Naive thymus-derived CD8-positive, alpha-beta T cell (primary cell): ENCODE measurements around the gene DESI1. TPM values are rescaled to one million over a fixed set of nuclear protein-coding genes. Genes with fewer than 3 reads are reported as not detected.
"Not testable (repeated sequence)": the region's sequence is repeated elsewhere in the genome, so short reads cannot be mapped to it uniquely, and the experiment has no call there.

Experiments used
- ATAC-seq, 2 donors: fragments of 150-1000 bp; cut with Tn5 transposase in 1 of 2; sonication (Bioruptor Pico), chemical (Tn5 transposase) in 1 of 2; 1 replicate in 1 of 2; 2 replicates in 1 of 2; pipeline ENCODE4 v1.10.0; 2021; ENCODE audit warnings: mild to moderate bottlenecking in 2 of 2, moderate library complexity in 2 of 2
- POLR2A ChIA-PET: fragments of 350-600 bp; sonication (Branson Sonifier 250); formaldehyde crosslinking; loops from one replicate; lab custom pipeline; 2021; ENCODE audit warnings: antibody characterized with exemption; lab: Charles Lee
- DNase-seq, 10 donors: peaks; one replicate each; pipeline versions ENCODE4 v3.0.0 to v3.0.0-alpha.2; 2020 to 2022
- H3K27ac Mint-ChIP-seq, 10 donors: one replicate each; pipeline ENCODE4 v1.8.0; 2020 to 2022; ENCODE audit warnings: mild to moderate bottlenecking in 10 of 10, mixed read lengths in 10 of 10, moderate library complexity in 4 of 10, inconsistent platforms in 1 of 10
- H3K27me3 Mint-ChIP-seq, 5 donors: one replicate each; pipeline ENCODE4 v1.8.0; 2021 to 2022; ENCODE audit warnings: mixed read lengths in 5 of 5
- H3K36me3 Mint-ChIP-seq, 3 donors: one replicate each; pipeline ENCODE4 v1.8.0; 2020 to 2022; ENCODE audit warnings: mixed read lengths in 3 of 3, mild to moderate bottlenecking in 2 of 3, inconsistent platforms in 1 of 3
- H3K4me1 Mint-ChIP-seq, 4 donors: one replicate each; pipeline ENCODE4 v1.8.0; 2021 to 2022; ENCODE audit warnings: mixed read lengths in 4 of 4
- H3K4me3 Mint-ChIP-seq, 10 donors: one replicate each; pipeline ENCODE4 v1.8.0; 2020 to 2022; ENCODE audit warnings: mild to moderate bottlenecking in 10 of 10, mixed read lengths in 10 of 10, moderate library complexity in 6 of 10, inconsistent platforms in 1 of 10
- H3K9me3 Mint-ChIP-seq, 9 donors: one replicate each; pipeline ENCODE4 v1.8.0; 2020 to 2022; ENCODE audit warnings: mixed read lengths in 9 of 9, mild to moderate bottlenecking in 3 of 9, inconsistent platforms in 1 of 9, moderate library complexity in 1 of 9
- polyA plus RNA-seq, 3 donors: library from polyadenylated mRNA; unstranded; fragments of 300-500 nt; fragmentation: Illumina TruSeq; gene quantifications; one replicate each; pipeline ENCODE4 v1.2.3, GENCODE V29; 2021
- total RNA-seq, 8 experiments: library from RNA in 2 of 8; stranded (reverse) in 2 of 8; gene quantifications; one replicate each; pipeline ENCODE4 v1.2.3 and lab custom pipeline; 2021 to 2026

Gene DESI1
- total and polyA plus RNA-seq, 5 experiments from 2014 or later: 7.5 to 29.3 (median 13.9) TPM

DNA sequence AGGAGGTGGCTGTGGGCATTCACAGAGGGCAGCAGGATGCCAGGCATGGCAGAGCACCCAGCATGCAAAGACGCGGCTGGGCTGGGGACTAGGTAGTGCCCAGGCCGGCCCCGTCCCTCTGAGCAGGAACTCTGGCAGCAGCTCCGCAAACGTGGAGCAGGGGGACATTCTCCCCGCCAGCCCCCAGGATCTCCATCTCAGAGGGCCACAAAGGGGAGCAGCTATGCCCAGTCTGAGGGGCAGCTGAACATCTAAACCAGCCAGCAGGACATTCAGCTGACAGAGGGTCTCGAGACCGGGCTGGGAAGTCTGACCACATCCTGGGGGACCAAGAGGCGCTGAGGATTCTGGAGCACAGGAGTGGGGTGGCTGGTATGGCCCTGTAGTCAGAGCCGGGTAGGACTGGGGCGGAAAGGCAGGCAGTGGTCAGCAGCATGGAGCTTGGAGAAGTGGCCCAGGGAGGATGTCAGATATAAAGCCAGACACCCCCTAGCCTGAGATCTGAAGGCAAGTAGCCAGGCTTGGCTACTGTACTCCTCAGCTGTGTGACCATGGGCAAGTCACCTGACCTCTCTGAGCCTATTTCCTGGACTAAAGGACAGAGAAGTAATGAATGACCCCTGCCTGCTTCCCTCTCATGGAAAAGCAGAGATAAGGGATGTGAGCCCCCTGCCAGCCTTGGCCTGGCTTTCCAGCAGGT lies 41.4 kb downstream of the DESI1 start:
- ATAC-seq (no peak), DNase-seq (no peak)
- no peaks in the 10 kb centered on the region for H3K27me3 Mint-ChIP-seq
- no peak overlapping the region for H3K27ac Mint-ChIP-seq
- H3K4me1 Mint-ChIP-seq: peaks cover 0 to 6% (median 2%) of the 10 kb centered on the region in 4 donors
- H3K4me3 Mint-ChIP-seq: no peak overlapping the region
- peaks cover 0 to 45% (median 2%) of the 10 kb centered on the region in 3 donors for H3K36me3 Mint-ChIP-seq
- POLR2A ChIA-PET: no interaction called here
- H3K9me3 Mint-ChIP-seq: no peaks in the 10 kb centered on the region

DNA sequence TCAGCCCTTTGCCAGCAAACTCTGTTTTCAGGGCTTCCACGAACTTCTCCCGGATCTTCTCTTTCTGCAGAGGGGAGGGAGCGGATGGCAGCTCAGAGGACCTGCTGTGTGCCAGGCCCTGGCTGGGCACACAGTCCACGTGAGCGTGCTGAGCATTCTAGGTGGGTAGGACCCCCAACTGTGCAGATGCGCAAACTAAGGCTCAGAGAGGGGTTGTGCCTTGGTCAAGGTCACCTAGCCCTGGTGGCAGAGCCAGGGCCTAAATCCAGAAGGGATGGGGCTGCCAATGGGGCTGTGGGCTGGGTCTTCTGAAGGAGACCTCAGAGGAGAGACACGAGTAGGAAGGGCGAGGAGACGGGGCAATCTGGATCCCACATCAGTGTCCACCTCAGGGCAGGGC lies 42.0 kb downstream of the DESI1 start:
- POLR2A ChIA-PET: no interaction called here
- H3K36me3 Mint-ChIP-seq: peaks cover 0 to 41% (median 2%) of the 10 kb centered on the region in 3 donors
- no peaks in the 10 kb centered on the region for H3K27me3 Mint-ChIP-seq
- H3K4me1 Mint-ChIP-seq: peaks cover 0 to 4% (median 2%) of the 10 kb centered on the region in 4 donors
- ATAC-seq (no peak), DNase-seq (no peak)
- H3K27ac Mint-ChIP-seq: no peak overlapping the region
- H3K4me3 Mint-ChIP-seq: no peak overlapping the region
- no peaks in the 10 kb centered on the region for H3K9me3 Mint-ChIP-seq

DNA sequence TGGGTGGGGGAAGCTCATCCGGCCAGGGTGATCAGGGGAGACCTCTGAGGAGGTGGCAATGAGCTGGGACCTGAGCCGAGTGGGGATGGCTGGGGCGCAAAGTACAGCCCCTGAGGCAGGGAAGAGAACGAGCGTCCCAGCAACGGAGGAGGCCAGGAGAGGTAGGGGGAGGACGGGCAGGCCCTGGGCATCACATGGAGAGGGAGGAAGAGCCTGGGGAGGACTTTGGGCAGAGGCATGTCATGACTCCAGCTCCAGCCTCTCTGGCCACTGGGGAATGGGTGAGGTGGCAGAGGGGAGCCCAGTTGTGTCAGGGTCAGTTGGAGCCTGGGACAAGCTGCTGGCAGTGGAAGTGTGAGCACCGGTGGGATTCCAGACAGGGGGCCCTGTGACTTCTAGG lies 42.7 kb downstream of the DESI1 start:
- H3K4me3 Mint-ChIP-seq: no peak overlapping the region
- H3K9me3 Mint-ChIP-seq: no peaks in the 10 kb centered on the region
- peaks cover 0 to 4% (median 2%) of the 10 kb centered on the region in 4 donors for H3K4me1 Mint-ChIP-seq
- POLR2A ChIA-PET: no interaction called here
- no peak for ATAC-seq
- peak overlapping the region in 2 of 10 donors; percentile 21 to 53 for H3K27ac Mint-ChIP-seq
- no peaks in the 10 kb centered on the region for H3K27me3 Mint-ChIP-seq
- no peak for DNase-seq
- H3K36me3 Mint-ChIP-seq: peaks cover 0 to 36% (median 2%) of the 10 kb centered on the region in 3 donors

DNA sequence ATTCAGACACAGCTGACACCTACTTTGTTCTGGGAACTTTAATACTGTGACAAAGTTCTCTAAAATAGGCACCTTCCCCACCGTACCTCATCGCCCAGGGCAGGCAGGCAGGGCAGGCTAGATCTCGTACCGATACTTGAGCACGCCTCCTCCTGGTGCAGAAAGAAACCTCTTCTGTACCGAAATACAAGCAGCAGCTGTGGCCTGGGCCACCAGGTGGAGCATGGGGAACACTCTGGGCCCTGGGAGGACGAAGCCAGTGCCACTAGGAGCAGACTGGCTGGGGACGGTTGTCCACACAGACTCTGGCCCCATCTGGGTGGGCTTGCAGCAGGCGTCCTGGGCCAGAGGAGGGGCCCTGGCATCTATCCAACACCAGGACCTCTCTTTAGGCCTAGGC lies 44.0 kb downstream of the DESI1 start:
- Mint-ChIP-seq H3K27ac (no peak overlapping the region), H3K36me3 (peaks cover 0 to 26% (median 2%) of the 10 kb centered on the region in 3 donors)
- POLR2A ChIA-PET: interaction anchor here (0.9 to 1.1 kb wide), 2 partner anchors 13 to 44 kb away, joined by 3 to 4 read pairs; partner anchors contain the start of genes DESI1, PMM1 and XRCC6

DNA sequence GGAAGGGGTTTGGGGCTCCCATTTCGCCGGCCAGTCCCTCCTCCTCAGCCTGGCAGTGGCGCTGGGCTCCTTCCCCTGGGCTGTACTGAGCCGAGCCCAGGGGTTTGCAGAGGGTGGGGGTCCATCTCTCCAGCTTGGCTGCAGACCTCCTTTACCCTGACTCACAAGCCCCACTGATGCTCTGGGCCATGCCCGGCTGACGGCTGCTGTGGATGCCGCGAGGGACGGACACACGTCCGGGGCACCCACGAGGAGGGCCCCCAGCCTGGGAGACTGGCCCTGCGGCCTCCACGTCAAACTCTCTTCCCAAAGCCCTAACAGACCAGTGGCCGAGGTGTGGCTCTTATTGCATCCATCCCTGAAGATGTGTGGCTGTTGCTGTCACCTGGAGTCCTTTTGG lies 45.3 kb downstream of the DESI1 start:
- H3K27me3 Mint-ChIP-seq: no peaks in the 10 kb centered on the region
- no peak overlapping the region for H3K27ac Mint-ChIP-seq
- ATAC-seq: no peak
- peaks cover 0 to 4% (median 1%) of the 10 kb centered on the region in 4 donors for H3K4me1 Mint-ChIP-seq
- POLR2A ChIA-PET: no interaction called here
- H3K36me3 Mint-ChIP-seq: peaks cover 0 to 22% (median 2%) of the 10 kb centered on the region in 3 donors
- DNase-seq: no peak
- H3K9me3 Mint-ChIP-seq: no peaks in the 10 kb centered on the region
- no peak overlapping the region for H3K4me3 Mint-ChIP-seq

More for the DNA sequence above, 44.0 kb downstream of the DESI1 start:
- Mint-ChIP-seq H3K9me3 (no peaks in the 10 kb centered on the region), H3K4me1 (peaks cover 0 to 4% (median 1%) of the 10 kb centered on the region in 4 donors), H3K27me3 (no peaks in the 10 kb centered on the region), H3K4me3 (no peak overlapping the region)
- DNase-seq (peak in 5 of 10 donors; percentile 9 to 28 (median 23)), ATAC-seq (peak; percentile 61 to 63)

DNA sequence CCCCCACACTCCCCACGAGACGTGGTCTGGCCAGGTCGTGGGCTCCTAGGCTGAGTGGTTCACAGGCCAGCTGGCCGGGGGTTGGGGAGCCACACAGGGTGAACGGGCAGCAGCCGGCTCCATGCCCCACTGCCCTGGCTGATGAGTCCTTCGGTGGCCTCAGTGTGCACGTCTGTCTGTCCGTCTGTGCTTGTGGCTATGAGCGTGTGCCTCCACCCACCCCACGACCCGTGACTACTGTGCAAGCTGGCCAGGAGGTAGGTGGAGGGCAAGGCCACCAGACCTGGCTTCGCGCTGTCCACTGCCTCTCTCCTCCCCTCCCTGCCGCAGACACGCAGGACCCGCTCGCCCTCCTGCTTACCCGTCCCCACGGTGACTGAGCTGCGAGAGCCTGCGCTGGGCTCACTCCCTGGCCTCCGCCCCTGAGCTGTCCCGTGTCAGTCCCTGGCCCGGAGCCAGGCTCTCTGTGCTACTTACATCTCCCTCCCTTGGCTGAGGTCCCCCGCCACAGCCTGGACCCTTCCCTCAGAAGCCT lies 45.9 kb downstream of the DESI1 start:
- H3K36me3 Mint-ChIP-seq: peaks cover 0 to 16% (median 2%) of the 10 kb centered on the region in 3 donors
- H3K9me3 Mint-ChIP-seq: no peaks in the 10 kb centered on the region
- DNase-seq (no peak), ATAC-seq (no peak)
- H3K4me1 Mint-ChIP-seq: peaks cover 0 to 2% (median under 1%) of the 10 kb centered on the region in 4 donors
- no peak overlapping the region for H3K4me3 Mint-ChIP-seq
- H3K27me3 Mint-ChIP-seq: no peaks in the 10 kb centered on the region
- H3K27ac Mint-ChIP-seq: no peak overlapping the region
- POLR2A ChIA-PET: interaction anchor here (0.6 kb wide), 1 partner anchor 8 kb away, joined by 4 read pairs; no protein-coding TSS in a partner anchor

DNA sequence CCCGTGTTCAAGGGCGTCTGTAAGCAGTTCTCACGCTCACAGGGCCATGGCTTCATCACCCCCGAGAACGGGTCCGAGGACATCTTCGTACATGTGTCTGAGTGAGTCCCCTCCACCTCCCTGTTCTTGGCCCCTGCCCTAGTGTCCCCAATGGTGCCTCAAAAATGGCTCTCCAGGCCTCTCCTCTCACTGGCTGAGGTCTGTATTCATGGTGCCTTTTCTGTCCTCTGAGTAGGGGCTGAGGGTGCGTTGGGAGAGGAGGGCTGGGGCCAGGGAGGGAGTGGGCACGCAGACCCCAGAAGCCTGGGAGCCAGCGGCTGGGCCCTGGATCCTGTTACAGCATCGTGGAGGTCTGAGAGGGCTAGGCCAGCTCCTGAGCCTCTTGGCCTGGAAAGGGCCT lies 47.2 kb downstream of the DESI1 start:
- ATAC-seq (no peak), DNase-seq (no peak)
- POLR2A ChIA-PET: no interaction called here
- peaks cover 0 to 2% (median under 1%) of the 10 kb centered on the region in 4 donors for H3K4me1 Mint-ChIP-seq
- H3K27me3 Mint-ChIP-seq: no peaks in the 10 kb centered on the region
- H3K9me3 Mint-ChIP-seq: no peaks in the 10 kb centered on the region
- no peak overlapping the region for H3K27ac Mint-ChIP-seq
- peaks cover 0 to 16% (median 2%) of the 10 kb centered on the region in 3 donors for H3K36me3 Mint-ChIP-seq
- no peak overlapping the region for H3K4me3 Mint-ChIP-seq

DNA sequence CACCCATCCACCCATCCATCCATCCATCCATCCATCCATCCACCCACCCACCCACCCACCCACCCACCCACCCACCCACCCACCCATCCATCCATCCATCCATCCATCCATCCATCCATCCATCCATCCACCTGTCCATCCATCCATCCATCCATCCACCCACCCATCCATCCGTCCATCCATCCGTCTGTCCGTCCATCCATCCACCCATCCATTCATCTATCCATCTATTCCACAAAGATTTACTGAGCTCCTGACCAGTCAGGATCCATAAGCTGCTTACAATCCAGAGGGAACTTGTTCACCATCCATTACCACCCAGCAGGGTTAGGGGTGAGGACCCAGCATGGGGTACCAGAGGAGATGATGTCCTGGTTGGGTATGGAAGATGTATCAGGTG lies 48.5 kb downstream of the DESI1 start:
- not testable (repeated sequence) for ATAC-seq

DNA sequence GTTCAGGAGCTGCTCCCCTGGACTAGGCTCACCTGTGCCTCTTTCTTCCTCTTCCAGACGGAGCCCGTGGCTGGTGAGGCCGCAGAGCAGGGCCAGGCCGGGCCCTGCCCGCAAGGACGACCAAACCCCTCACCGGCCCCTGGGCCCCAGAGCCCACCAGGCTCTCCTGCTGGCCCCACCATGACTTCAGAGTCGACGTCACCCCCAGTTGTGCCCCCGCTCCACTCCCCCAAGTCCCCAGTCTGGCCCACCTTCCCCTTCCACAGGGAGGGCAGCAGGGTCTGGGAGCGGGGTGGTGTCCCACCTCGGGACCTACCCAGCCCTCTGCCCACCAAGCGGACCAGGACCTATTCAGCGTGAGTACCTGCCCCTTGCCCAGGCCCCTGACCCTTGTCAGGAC lies 49.1 kb downstream of the DESI1 start:
- Mint-ChIP-seq H3K4me3 (no peak overlapping the region), H3K4me1 (peaks cover 0 to under 1% (median 0%) of the 10 kb centered on the region in 4 donors), H3K27me3 (no peaks in the 10 kb centered on the region), H3K9me3 (no peaks in the 10 kb centered on the region), H3K36me3 (peaks cover 0 to 3% (median under 1%) of the 10 kb centered on the region in 3 donors), H3K27ac (no peak overlapping the region)
- POLR2A ChIA-PET: interaction anchor here (0.7 kb wide), 1 partner anchor 9 kb away, joined by 3 read pairs; no protein-coding TSS in a partner anchor
- DNase-seq (no peak), ATAC-seq (no peak)

More for the DNA sequence above, 48.5 kb downstream of the DESI1 start:
- H3K36me3 Mint-ChIP-seq, H3K9me3 Mint-ChIP-seq, H3K4me3 Mint-ChIP-seq, H3K27ac Mint-ChIP-seq, H3K27me3 Mint-ChIP-seq, DNase-seq, H3K4me1 Mint-ChIP-seq, POLR2A ChIA-PET: not testable (repeated sequence)

DNA sequence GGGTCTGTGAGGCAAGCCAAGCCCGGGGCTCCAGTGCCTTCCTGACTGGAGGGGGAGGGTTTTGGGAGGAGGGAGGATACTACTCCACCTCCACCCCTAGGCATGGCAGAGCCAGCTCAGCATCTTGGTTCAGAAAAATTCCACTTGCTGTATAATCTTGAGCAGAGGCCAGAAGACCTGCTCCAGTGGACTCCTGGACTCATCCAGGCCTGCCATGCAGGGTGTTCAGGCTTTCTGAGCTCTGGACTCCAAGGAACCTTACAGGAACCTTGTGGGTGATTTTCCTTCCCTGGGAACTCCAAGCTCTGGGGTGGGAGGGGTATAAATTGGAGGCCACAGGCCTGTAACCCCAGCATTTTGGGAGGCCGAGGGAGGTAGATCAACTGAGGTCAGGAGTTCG lies 50.6 kb downstream of the DESI1 start:
- no peak for ATAC-seq
- H3K36me3 Mint-ChIP-seq: no peaks in the 10 kb centered on the region
- no peak for DNase-seq
- no peaks in the 10 kb centered on the region for H3K4me1 Mint-ChIP-seq
- H3K4me3 Mint-ChIP-seq: no peak overlapping the region
- H3K27ac Mint-ChIP-seq: no peak overlapping the region
- POLR2A ChIA-PET: no interaction called here
- no peaks in the 10 kb centered on the region for H3K9me3 Mint-ChIP-seq
- no peaks in the 10 kb centered on the region for H3K27me3 Mint-ChIP-seq

DNA sequence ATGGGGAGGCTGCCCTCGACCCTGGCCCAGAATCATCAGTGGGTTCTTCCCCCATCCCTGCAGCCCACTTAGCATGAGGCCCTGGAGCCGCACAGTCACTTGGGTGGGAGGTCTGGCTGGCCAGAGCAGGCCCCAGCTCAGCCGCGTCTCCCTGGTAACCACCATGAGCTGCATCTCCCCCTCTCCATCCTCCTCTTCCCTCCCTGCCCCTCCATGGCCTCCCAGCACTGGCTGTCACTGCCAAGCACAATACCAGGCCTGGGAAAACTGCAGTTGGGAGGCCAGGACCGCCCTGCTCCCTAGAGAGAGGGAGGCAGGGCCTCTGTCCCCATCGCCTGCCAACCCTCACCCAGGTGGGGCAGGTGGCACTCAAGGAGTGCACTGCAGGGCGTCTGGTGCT lies 52.0 kb downstream of the DESI1 start:
- H3K9me3 Mint-ChIP-seq: no peaks in the 10 kb centered on the region
- DNase-seq: no peak
- ATAC-seq: no peak
- no peak overlapping the region for H3K4me3 Mint-ChIP-seq
- H3K36me3 Mint-ChIP-seq: no peaks in the 10 kb centered on the region
- H3K27ac Mint-ChIP-seq: no peak overlapping the region
- POLR2A ChIA-PET: no interaction called here
- no peaks in the 10 kb centered on the region for H3K4me1 Mint-ChIP-seq
- H3K27me3 Mint-ChIP-seq: no peaks in the 10 kb centered on the region

DNA sequence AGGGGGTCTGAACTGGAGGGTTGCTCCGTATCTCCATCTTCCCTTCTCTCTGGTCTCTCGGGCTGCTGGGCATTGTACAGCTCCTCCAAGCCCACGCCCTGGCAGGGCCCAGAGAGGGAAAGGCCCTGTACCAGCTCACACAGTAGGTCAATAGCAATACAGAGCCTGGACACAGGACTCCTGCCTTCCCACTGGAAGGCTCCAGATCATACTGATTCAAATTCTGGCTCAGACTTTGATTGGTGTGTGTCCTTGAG lies 53.4 kb downstream of the DESI1 start:
- H3K4me1 Mint-ChIP-seq: no peaks in the 10 kb centered on the region
- no peak for DNase-seq
- POLR2A ChIA-PET: interaction anchor here (0.7 kb wide), 1 partner anchor 7 kb away, joined by 4 read pairs; no protein-coding TSS in a partner anchor
- no peak overlapping the region for H3K27ac Mint-ChIP-seq
- no peaks in the 10 kb centered on the region for H3K9me3 Mint-ChIP-seq
- no peak overlapping the region for H3K4me3 Mint-ChIP-seq
- H3K36me3 Mint-ChIP-seq: no peaks in the 10 kb centered on the region
- peaks cover 0 to 2% (median 0%) of the 10 kb centered on the region in 5 donors for H3K27me3 Mint-ChIP-seq
- ATAC-seq: no peak

DNA sequence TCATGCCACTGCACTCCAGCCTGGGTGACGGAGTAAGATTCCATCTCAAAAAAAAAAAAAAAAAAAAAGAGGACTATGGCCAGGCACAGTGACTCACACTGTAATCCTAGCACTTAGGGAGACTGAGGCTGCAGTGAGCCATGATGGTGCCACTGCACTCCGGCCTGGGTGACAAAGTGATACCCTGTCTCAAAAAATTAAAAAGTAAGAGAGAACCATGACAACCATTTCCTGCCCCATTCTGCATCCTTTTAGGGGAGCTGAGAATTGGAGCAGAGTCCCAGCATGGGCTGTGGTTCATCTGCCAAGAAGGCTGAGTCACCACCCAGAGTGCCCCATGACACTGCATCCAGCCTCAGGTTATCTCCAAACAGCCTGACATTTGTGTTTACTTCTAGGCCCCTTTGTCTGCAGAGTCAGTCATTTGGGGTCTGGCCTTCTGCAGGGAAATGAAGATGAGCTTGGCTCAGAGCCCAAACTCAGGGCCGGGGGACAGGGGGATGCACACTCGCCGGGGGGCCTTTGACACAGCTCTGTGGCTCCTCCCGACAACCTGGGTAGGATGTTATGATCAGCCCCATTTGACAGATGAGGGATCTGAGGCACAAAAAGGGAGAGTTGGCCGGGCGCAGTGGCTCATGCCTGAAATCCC lies 55.3 kb downstream of the DESI1 start:
- no peak for ATAC-seq
- no peak for DNase-seq
- H3K27ac Mint-ChIP-seq: peak overlapping the region in 1 of 10 donors; percentile 12
- peaks cover 4 to 11% (median 6%) of the 10 kb centered on the region in 5 donors for H3K27me3 Mint-ChIP-seq
- H3K36me3 Mint-ChIP-seq: no peaks in the 10 kb centered on the region
- no peak overlapping the region for H3K4me3 Mint-ChIP-seq
- H3K9me3 Mint-ChIP-seq: no peaks in the 10 kb centered on the region
- no peaks in the 10 kb centered on the region for H3K4me1 Mint-ChIP-seq
- POLR2A ChIA-PET: no interaction called here
